H1 (cell line): ENCODE data around the gene KCNH4. TPM values are rescaled to one million over a fixed set of nuclear protein-coding genes. Genes with fewer than 3 reads are reported as not detected.

Experiments used
- CTCF ChIA-PET: fragments of 300-600 bp; sonication (Branson Sonifier 250); formaldehyde crosslinking; loops from one replicate; lab custom pipeline; 2021; ENCODE audit not compliant: partially characterized antibody; lab: Charles Lee
- POLR2A ChIA-PET: fragments of 300-600 bp; sonication (Branson Sonifier 250); formaldehyde crosslinking; loops from one replicate; lab custom pipeline; 2021; ENCODE audit warnings: inconsistent platforms; ENCODE audit not compliant: partially characterized antibody; lab: Charles Lee
- DNase-seq, 2 experiments: peaks; one replicate each; pipeline versions ENCODE4 v3.0.0 to v3.0.0-alpha.2; 2010 to 2022; ENCODE audit warnings: low spot score in 2 of 2, low read depth in 1 of 2, mixed read lengths in 1 of 2
- FAIRE-seq: peaks from 2 replicates; lab custom pipeline; 2011; peaks lifted over from hg19 to GRCh38; lab: Jason Lieb, UNC
- H2AFZ ChIP-seq: 2 replicates; pipeline ENCODE4 v1.8.1; 2012; ENCODE audit warnings: low read length, inconsistent platforms
- H2AK5ac ChIP-seq: 2 replicates; pipeline ENCODE4 v1.6.1; 2013; ENCODE audit warnings: low read depth, low read length
- H2BK120ac ChIP-seq: replicated peaks from 2 replicates; pipeline ENCODE3; 2013; ENCODE audit warnings: low read depth, low read length, inconsistent platforms
- H2BK12ac ChIP-seq: 2 replicates; pipeline ENCODE4 v1.6.1; 2013; ENCODE audit warnings: low read depth, low read length
- H2BK15ac ChIP-seq: 2 replicates; pipeline ENCODE4 v1.6.1; 2013; ENCODE audit warnings: low read length
- H2BK20ac ChIP-seq: 2 replicates; pipeline ENCODE4 v1.6.1; 2013; ENCODE audit warnings: low read length
- H2BK5ac ChIP-seq: 2 replicates; pipeline ENCODE4 v1.6.1; 2013; ENCODE audit warnings: low read depth, low read length
- H3K14ac ChIP-seq: 2 replicates; pipeline ENCODE4 v1.6.1; 2013; ENCODE audit warnings: inconsistent platforms; ENCODE audit not compliant: insufficient read length
- H3K18ac ChIP-seq: 2 replicates; pipeline ENCODE4 v1.6.1; 2013; ENCODE audit warnings: low read length; ENCODE audit errors: extremely low read depth
- H3K23ac ChIP-seq: 2 replicates; pipeline ENCODE4 v1.6.1; 2013; ENCODE audit warnings: inconsistent platforms; ENCODE audit not compliant: insufficient read length
- H3K23me2 ChIP-seq: 2 replicates; pipeline ENCODE4 v1.6.1; 2013; ENCODE audit warnings: low read depth, low read length
- H3K27ac ChIP-seq: 2 replicates; pipeline ENCODE4 v1.6.1; 2011; ENCODE audit warnings: low read depth, low read length, inconsistent platforms
- H3K27me3 ChIP-seq, 4 experiments: replicated peaks in 1 of 4; 1 replicate in 1 of 4; 2 replicates in 3 of 4; pipeline versions ENCODE4 v1.6.1 to v1.8.1; 2011 to 2013; ENCODE audit warnings: low read length in 3 of 4, mild to moderate bottlenecking in 3 of 4, inconsistent platforms in 2 of 4, mixed read lengths in 2 of 4, moderate library complexity in 1 of 4; ENCODE audit not compliant: control insufficient read depth in 3 of 4, insufficient read depth in 3 of 4; ENCODE audit errors: extremely low read depth in 1 of 4
- H3K36me3 ChIP-seq, 4 experiments: 2 replicates each; pipeline versions ENCODE4 v1.6.1 to v1.8.1; 2011 to 2013; ENCODE audit warnings: mild to moderate bottlenecking in 4 of 4, low read length in 3 of 4, moderate library complexity in 2 of 4, control low read depth in 1 of 4, inconsistent platforms in 1 of 4; ENCODE audit not compliant: insufficient read depth in 4 of 4, control insufficient read depth in 2 of 4
- H3K4ac ChIP-seq: replicated peaks from 2 replicates; pipeline ENCODE3; 2013; ENCODE audit warnings: low read length, low read depth, mixed read lengths, inconsistent platforms; ENCODE audit not compliant: insufficient read length
- H3K4me1 ChIP-seq, 4 experiments: replicated peaks in 1 of 4; 1 replicate in 1 of 4; 2 replicates in 3 of 4; pipeline versions ENCODE4 v1.6.1 to v1.8.1; 2011 to 2013; ENCODE audit warnings: low read length in 3 of 4, inconsistent platforms in 2 of 4, mixed read lengths in 1 of 4; ENCODE audit not compliant: insufficient read depth in 4 of 4, control insufficient read depth in 3 of 4
- H3K4me2 ChIP-seq, 2 experiments: 2 replicates each; pipeline versions ENCODE4 v1.6.1 to v1.8.1; 2011 to 2013; ENCODE audit warnings: low read depth in 2 of 2, low read length in 2 of 2, control low read depth in 1 of 2, inconsistent platforms in 1 of 2, mild to moderate bottlenecking in 1 of 2; ENCODE audit not compliant: insufficient read depth in 1 of 2
- H3K4me3 ChIP-seq, 4 experiments: fragments of 200-600, 300-600 bp in 1 of 4; sonication (generic), shearing (Covaris generic), sonication (Bioruptor Twin) in 1 of 4; 2 replicates each; pipeline versions ENCODE4 v1.5.1 to v1.8.1; 2011 to 2016; ENCODE audit warnings: low read length in 4 of 4, low read depth in 3 of 4, control low read depth in 2 of 4, inconsistent platforms in 2 of 4, mild to moderate bottlenecking in 2 of 4, mixed read lengths in 1 of 4, moderate library complexity in 1 of 4; ENCODE audit not compliant: insufficient read depth in 2 of 4; ENCODE audit errors: extremely low read depth in 1 of 4
- H3K56ac ChIP-seq: replicated peaks from 2 replicates; pipeline ENCODE3; 2013; ENCODE audit warnings: low read depth, mild to moderate bottlenecking, mixed read lengths, low read length, inconsistent platforms; ENCODE audit not compliant: insufficient read length
- H3K79me1 ChIP-seq: 2 replicates; pipeline ENCODE4 v1.6.1; 2013; ENCODE audit warnings: low read depth, low read length, control low read depth
- H3K79me2 ChIP-seq, 2 experiments: 2 replicates each; pipeline versions ENCODE4 v1.6.1 to v1.8.1; 2012 to 2013; ENCODE audit warnings: low read length in 2 of 2, mild to moderate bottlenecking in 2 of 2, inconsistent platforms in 1 of 2; ENCODE audit not compliant: insufficient read depth in 2 of 2, control insufficient read depth in 1 of 2
- H3K9ac ChIP-seq, 4 experiments: replicated peaks in 1 of 4; 1 replicate in 1 of 4; 2 replicates in 3 of 4; pipeline versions ENCODE4 v1.6.1 to v1.8.1; 2011 to 2013; ENCODE audit warnings: low read depth in 3 of 4, low read length in 3 of 4, control low read depth in 2 of 4, mild to moderate bottlenecking in 2 of 4, moderate library complexity in 2 of 4, inconsistent platforms in 1 of 4; ENCODE audit errors: extremely low read depth in 1 of 4
- H3K9me3 ChIP-seq, 2 experiments: 2 replicates each; pipeline versions ENCODE4 v1.6.1 to v1.8.1; 2012 to 2013; ENCODE audit warnings: mild to moderate bottlenecking in 2 of 2, moderate library complexity in 2 of 2, control low read depth in 1 of 2, inconsistent platforms in 1 of 2, low read depth in 1 of 2, low read length in 1 of 2, mixed read lengths in 1 of 2; ENCODE audit not compliant: insufficient read depth in 2 of 2
- H4K20me1 ChIP-seq, 2 experiments: replicated peaks in 1 of 2; 2 replicates each; pipeline versions ENCODE3 to v1.8.1; 2011 to 2013; ENCODE audit warnings: inconsistent platforms in 2 of 2, low read length in 2 of 2, mild to moderate bottlenecking in 1 of 2; ENCODE audit not compliant: insufficient read depth in 2 of 2, control insufficient read depth in 1 of 2
- H4K5ac ChIP-seq: 2 replicates; pipeline ENCODE4 v1.6.1; 2013; ENCODE audit warnings: low read length, low read depth, mixed read lengths, inconsistent platforms; ENCODE audit not compliant: insufficient read length
- H4K8ac ChIP-seq: 2 replicates; pipeline ENCODE4 v1.8.0; 2013; ENCODE audit warnings: mild to moderate bottlenecking, moderate library complexity, low read length, inconsistent platforms; ENCODE audit not compliant: insufficient read depth; ENCODE audit errors: extremely low read depth
- H4K91ac ChIP-seq: replicated peaks from 2 replicates; pipeline ENCODE3; 2013; ENCODE audit warnings: low read length, mixed read lengths, inconsistent platforms; ENCODE audit not compliant: insufficient read length
- CBX5 ChIP-seq: fragments of 300-800, 300-1000 bp; sonication (generic); IDR thresholded peaks from 2 replicates; pipeline ENCODE4 v1.7.1; 2016; ENCODE audit warnings: antibody characterized with exemption, low read length, low read depth
- EP300 ChIP-seq, 2 experiments: IDR thresholded peaks; 1 replicate in 1 of 2; 2 replicates in 1 of 2; pipeline ENCODE4 v1.6.1; 2011 to 2012; ENCODE audit warnings: low read depth in 2 of 2, low read length in 2 of 2, mild to moderate bottlenecking in 2 of 2, borderline replicate concordance in 1 of 2, inconsistent platforms in 1 of 2, moderate library complexity in 1 of 2
- EZH2 ChIP-seq: fragments of 200-600 bp; sonication (generic); IDR thresholded peaks from 2 replicates; pipeline ENCODE4 v1.7.1; 2012; ENCODE audit warnings: low read depth, mild to moderate bottlenecking, moderate library complexity, low read length, inconsistent platforms; ENCODE audit not compliant: severe bottlenecking
- GABPA ChIP-seq: IDR thresholded peaks from 2 replicates; pipeline ENCODE4 v1.6.1; 2011; ENCODE audit warnings: mild to moderate bottlenecking, low read length, moderate library complexity, borderline replicate concordance; ENCODE audit not compliant: insufficient read depth
- JUN ChIP-seq: IDR thresholded peaks from 2 replicates; pipeline ENCODE4 v1.6.1; 2011; ENCODE audit warnings: low read depth, mild to moderate bottlenecking, improper control_type of control experiment, low read length
- NANOG ChIP-seq: IDR thresholded peaks from 2 replicates; pipeline ENCODE4 v1.6.1; 2011; ENCODE audit warnings: low read length, low read depth, mild to moderate bottlenecking, inconsistent platforms; ENCODE audit not compliant: insufficient read depth, poor library complexity, severe bottlenecking
- RFX5 ChIP-seq: IDR thresholded peaks from 2 replicates; pipeline ENCODE4 v1.6.1; 2011; ENCODE audit warnings: low read depth, low read length, improper control_type of control experiment, borderline replicate concordance
- TAF7 ChIP-seq: optimal IDR thresholded peaks from 2 replicates; pipeline ENCODE3; 2011; ENCODE audit warnings: low read depth, mild to moderate bottlenecking, inconsistent platforms, low read length, moderate library complexity, borderline replicate concordance
- TBP ChIP-seq: IDR thresholded peaks from 2 replicates; pipeline ENCODE4 v1.6.1; 2011; ENCODE audit warnings: low read depth, low read length, improper control_type of control experiment
- WGBS, 2 experiments: shearing (Covaris generic) in 1 of 2; methylation state at CpG; one replicate each; pipeline versions ENCODE4 v1.1.6 to v1.1.7; 2013 to 2015; ENCODE audit warnings: low lambda C conversion rate in 2 of 2, mixed read lengths in 2 of 2, inconsistent platforms in 1 of 2, low coverage in 1 of 2, missing lambda C conversion rate in 1 of 2; ENCODE audit not compliant: insufficient replicate concordance in 2 of 2, insufficient coverage in 1 of 2, insufficient read length in 1 of 2; ENCODE audit errors: extremely low coverage in 1 of 2, missing lambda C conversion rate in 1 of 2; 5-methylcytosine and 5-hydroxymethylcytosine counted together
- polyA plus RNA-seq, 7 experiments: library from polyadenylated mRNA; depleted of rRNA in 3 of 7; stranded (reverse) in 5 of 7; unstranded in 2 of 7; fragments of >200 nt in 5 of 7; fragments of 200-250 nt in 2 of 7; gene quantifications; 1 replicate in 5 of 7; 2 replicates in 1 of 7; 4 replicates in 1 of 7; pipeline versions ENCODE4 v1.2.1 to v1.2.3, GENCODE V29; 2011 to 2013; ENCODE audit warnings: missing spikeins in 2 of 7, mixed read lengths in 2 of 7
- total RNA-seq: library from RNA; stranded (reverse); fragmentation: NEBNext Ultra II Directional; extraction: Animal tissue kit (Norgen Biotek cat#: 25700); gene quantifications from 2 replicates; pipeline ENCODE4 v1.2.1, GENCODE V29; 2021
- TF ChIP-seq, protein P1 (sequence below): IDR thresholded peaks from 2 replicates; pipeline ENCODE4 v1.6.1; 2011; ENCODE audit warnings: low read length, improper control_type of control experiment

Gene KCNH4
- total and polyA plus RNA-seq, 2 of the 8 experiments (the other 6 are each of a cell fraction or from before 2014, with no cell fraction given): 0.44 to 0.47 TPM

DNA sequence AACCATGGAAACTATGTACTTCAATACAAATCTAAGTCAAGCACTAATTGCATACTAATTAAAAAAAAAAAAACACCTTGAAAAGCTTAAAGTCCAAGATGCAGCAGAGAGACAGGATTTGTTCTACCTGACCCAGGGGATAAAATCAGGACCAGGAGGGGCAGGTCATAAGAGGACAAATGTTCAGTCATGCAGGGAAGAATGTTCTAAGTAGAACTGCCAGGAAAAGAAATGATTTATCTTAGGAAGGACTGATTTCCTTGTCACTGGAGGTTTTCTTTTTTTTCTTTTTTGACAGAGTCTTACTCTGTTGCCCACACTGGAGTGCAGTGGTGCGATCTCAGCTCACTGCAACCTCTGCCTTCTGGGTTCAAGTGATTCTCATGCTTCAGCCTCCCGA is 22.4 kb upstream of the KCNH4 start:
- H4K91ac ChIP-seq: no peak overlapping the region
- H3K36me3 ChIP-seq: peaks cover 0 to 24% (median 8%) of the 10 kb centered on the region in 4 experiments; a peak in 6 of 8 replicates
- H3K9ac ChIP-seq: no peak overlapping the region
- no peak for FAIRE-seq
- ChIA-PET CTCF (interaction anchor here (1.8 to 2.3 kb wide), 3 partner anchors 13 to 19 kb away, joined by 3 to 7 read pairs (median 4); no protein-coding TSS in a partner anchor), POLR2A (no interaction called here)
- no peak overlapping the region for H3K56ac ChIP-seq
- no peaks in the 10 kb centered on the region for H3K79me2 ChIP-seq
- H2BK20ac ChIP-seq: no peak overlapping the region
- H2AFZ ChIP-seq: no peak overlapping the region
- H3K18ac ChIP-seq: no peak overlapping the region
- H3K4ac ChIP-seq: no peak overlapping the region
- H2AK5ac ChIP-seq: no peak overlapping the region
- no peaks in the 10 kb centered on the region for H4K20me1 ChIP-seq
- no peaks in the 10 kb centered on the region for H3K9me3 ChIP-seq
- no peak for DNase-seq
- no peak overlapping the region for H3K4me2 ChIP-seq
- H3K27me3 ChIP-seq: no peaks in the 10 kb centered on the region
- H3K14ac ChIP-seq: no peak overlapping the region
- H2BK12ac ChIP-seq: no peak overlapping the region
- no peaks in the 10 kb centered on the region for H3K23me2 ChIP-seq
- no peak overlapping the region for H2BK120ac ChIP-seq
- H3K23ac ChIP-seq: no peak overlapping the region
- no peaks in the 10 kb centered on the region for H3K79me1 ChIP-seq
- 93% methylated on average over 2 of the region's 2 CpGs; no CpG with 5 or more reads in 1 of the 2 experiments for WGBS, 2 experiments
- no peaks in the 10 kb centered on the region for H3K4me1 ChIP-seq
- no peak overlapping the region for H3K4me3 ChIP-seq
- no peak overlapping the region for H2BK15ac ChIP-seq
- no peak overlapping the region for H3K27ac ChIP-seq
- no peak overlapping the region for H4K5ac ChIP-seq
- H4K8ac ChIP-seq: no peak overlapping the region
- H2BK5ac ChIP-seq: no peak overlapping the region
- TF ChIP-seq NANOG (no peak), JUN (no peak), CBX5 (no peak), RFX5 (no peak), EP300 (IDR thresholded peaks at IDR 0.05; ENCODE audit: borderline replicate concordance in 1 of 2, low read depth in 2 of 2, low read length in 2 of 2) (no peak), TAF7 (no peak), GABPA (no peak), TBP (no peak), EZH2 (no peak)
- TF ChIP-seq, protein P1, sequence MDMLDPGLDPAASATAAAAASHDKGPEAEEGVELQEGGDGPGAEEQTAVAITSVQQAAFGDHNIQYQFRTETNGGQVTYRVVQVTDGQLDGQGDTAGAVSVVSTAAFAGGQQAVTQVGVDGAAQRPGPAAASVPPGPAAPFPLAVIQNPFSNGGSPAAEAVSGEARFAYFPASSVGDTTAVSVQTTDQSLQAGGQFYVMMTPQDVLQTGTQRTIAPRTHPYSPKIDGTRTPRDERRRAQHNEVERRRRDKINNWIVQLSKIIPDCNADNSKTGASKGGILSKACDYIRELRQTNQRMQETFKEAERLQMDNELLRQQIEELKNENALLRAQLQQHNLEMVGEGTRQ: no peak
